ENCODE results near the gene S100A5.
A peak's percentile ranks its signal among the peaks of the same experiment; 100 is the strongest.
"Not testable (repeated sequence)": the region's sequence is repeated elsewhere in the genome, so short reads cannot be mapped to it uniquely, and the experiment has no call there.

The S100A5 gene

DNA sequence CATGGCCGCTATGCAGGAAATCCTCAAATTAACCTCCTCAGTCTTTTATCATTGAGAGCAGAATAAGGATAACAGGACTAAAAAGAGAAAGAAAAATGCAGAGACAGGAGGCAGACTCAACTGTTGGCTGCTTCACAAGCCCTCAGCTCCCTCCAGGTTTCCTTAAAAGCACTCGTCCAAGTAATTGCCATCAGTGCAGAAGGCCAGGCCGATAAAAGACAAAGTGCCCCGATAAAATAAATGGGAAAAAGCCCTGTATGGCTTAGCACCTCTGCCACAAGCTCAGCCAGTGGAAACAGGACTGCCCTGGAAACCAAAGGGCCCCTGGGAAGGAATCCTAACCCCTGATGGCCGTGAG, 13.1 kb downstream of the S100A5 start:
- no peak overlapping the region for H3K4me3 ChIP-seq (ENCODE audit: severe bottlenecking)
- H3K27ac ChIP-seq (ENCODE audit: poor library complexity, severe bottlenecking): peak overlapping the region; percentile 100
- ATAC-seq (ENCODE audit: low read depth): no peak
- no peaks in the 10 kb centered on the region for H3K9me3 ChIP-seq (ENCODE audit: severe bottlenecking)
- TF ChIP-seq, protein P1, sequence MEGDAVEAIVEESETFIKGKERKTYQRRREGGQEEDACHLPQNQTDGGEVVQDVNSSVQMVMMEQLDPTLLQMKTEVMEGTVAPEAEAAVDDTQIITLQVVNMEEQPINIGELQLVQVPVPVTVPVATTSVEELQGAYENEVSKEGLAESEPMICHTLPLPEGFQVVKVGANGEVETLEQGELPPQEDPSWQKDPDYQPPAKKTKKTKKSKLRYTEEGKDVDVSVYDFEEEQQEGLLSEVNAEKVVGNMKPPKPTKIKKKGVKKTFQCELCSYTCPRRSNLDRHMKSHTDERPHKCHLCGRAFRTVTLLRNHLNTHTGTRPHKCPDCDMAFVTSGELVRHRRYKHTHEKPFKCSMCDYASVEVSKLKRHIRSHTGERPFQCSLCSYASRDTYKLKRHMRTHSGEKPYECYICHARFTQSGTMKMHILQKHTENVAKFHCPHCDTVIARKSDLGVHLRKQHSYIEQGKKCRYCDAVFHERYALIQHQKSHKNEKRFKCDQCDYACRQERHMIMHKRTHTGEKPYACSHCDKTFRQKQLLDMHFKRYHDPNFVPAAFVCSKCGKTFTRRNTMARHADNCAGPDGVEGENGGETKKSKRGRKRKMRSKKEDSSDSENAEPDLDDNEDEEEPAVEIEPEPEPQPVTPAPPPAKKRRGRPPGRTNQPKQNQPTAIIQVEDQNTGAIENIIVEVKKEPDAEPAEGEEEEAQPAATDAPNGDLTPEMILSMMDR (IDR thresholded peaks at IDR 0.05; ENCODE audit: poor library complexity, severe bottlenecking): no peak
- no peak for DNase-seq (ENCODE audit: low spot score)
- H3K4me1 ChIP-seq (ENCODE audit: insufficient read depth, poor library complexity, severe bottlenecking): peaks cover 40% of the 10 kb centered on the region
- no peaks in the 10 kb centered on the region for H3K27me3 ChIP-seq (ENCODE audit: insufficient read depth, poor library complexity, severe bottlenecking)
- H3K36me3 ChIP-seq (ENCODE audit: low read depth): no peaks in the 10 kb centered on the region

DNA sequence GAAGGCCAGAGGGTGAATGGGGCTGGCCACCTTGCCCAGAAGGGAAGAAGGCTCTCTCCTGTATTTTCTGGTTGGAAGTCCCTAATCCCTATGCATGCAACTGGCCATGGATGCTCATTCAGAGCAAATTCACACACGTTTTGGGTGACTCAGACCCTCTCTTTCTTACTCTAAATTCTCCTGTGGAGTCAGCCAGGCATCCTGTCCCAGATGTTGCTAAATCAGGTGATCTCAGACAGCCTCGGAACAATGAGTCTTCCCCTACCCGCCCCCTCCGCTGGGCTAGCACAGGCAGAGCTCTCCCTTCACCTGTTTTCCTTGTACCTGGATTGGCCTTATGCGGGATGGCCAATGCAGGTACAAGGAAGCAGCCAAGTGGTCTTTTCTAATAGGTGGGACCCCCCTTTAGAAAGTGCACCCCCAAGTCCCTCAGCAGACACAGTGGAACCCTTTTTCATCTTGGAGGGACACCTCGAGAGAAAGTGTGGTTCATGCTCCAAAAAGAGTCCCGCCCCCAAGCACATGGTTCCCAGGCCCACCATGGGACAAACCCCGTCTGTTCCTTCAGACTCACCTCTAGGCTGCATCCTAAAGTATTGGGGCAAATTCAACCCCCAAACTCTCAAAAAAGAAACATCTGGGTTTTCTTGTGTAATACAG, 13.6 kb downstream of the S100A5 start:
- Histone ChIP-seq H3K4me3 (ENCODE audit: severe bottlenecking) (no peak overlapping the region), H3K36me3 (ENCODE audit: low read depth) (no peaks in the 10 kb centered on the region), H3K27ac (ENCODE audit: poor library complexity, severe bottlenecking) (peak overlapping the region; percentile 100), H3K4me1 (ENCODE audit: insufficient read depth, poor library complexity, severe bottlenecking) (peaks cover 35% of the 10 kb centered on the region), H3K27me3 (ENCODE audit: insufficient read depth, poor library complexity, severe bottlenecking) (no peaks in the 10 kb centered on the region), H3K9me3 (ENCODE audit: severe bottlenecking) (no peaks in the 10 kb centered on the region)
- DNase-seq (ENCODE audit: low spot score): peak; percentile 90
- TF ChIP-seq, protein P1 (IDR thresholded peaks at IDR 0.05; ENCODE audit: poor library complexity, severe bottlenecking): no peak
- peak; percentile 88 for ATAC-seq (ENCODE audit: low read depth)

DNA sequence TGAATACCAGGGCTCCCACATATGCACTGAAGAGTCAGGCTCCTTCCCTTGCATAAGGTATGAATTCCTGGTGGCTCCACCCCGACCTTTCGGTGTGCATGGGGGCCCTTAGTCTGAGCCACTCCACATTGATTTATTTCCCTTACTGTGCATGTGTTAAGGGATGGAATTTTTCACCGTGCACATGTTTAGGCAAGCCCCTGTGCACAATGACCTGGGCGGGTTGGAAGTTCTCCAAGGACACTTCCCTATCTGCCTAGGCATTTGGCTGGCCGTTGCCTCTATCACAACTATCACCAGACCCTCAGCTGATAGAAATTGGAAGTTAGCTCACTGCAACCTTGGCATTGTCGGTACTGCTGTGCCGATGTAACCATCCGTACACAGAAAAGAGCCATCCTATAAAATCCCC, 14.6 kb downstream of the S100A5 start:
- ATAC-seq (ENCODE audit: low read depth) (peak; percentile 83), DNase-seq (ENCODE audit: low spot score) (peak; percentile 91)
- TF ChIP-seq, protein P1 (IDR thresholded peaks at IDR 0.05; ENCODE audit: poor library complexity, severe bottlenecking): no peak

DNA sequence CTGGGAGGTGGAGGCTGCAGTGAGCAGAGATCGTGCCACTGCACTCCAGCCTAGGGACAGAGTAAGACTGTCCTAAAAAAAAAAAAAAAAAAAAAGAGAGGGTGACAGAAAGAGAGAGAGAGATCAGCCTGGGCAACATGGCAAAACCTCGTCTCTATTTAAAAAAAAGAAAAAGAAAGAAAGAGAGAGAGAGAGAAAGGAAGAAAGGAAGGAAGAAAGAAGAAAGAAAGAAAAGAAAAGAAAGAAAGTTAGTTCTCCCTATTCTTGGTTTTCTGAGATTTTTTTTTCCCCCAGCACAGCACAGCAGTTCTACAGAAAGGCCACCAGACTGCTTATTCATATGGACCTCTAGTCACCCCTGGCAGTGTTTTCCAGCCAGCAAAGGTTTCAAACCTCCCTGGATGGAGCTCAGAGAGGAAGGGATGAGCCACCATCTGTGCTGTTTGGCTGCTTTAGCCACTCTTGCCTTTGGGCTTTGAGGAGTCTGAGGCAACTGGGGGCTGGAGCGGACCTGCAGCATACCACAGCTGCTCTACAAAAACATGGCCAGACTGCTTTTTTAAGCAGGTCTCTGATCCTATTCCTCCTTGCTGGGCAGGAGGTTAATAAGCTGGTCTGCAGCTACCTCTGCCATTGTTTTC, 15.5 kb downstream of the S100A5 start:
- Histone ChIP-seq H3K4me3 (ENCODE audit: severe bottlenecking) (no peak overlapping the region), H3K27ac (ENCODE audit: poor library complexity, severe bottlenecking) (peak overlapping the region; percentile 100), H3K4me1 (ENCODE audit: insufficient read depth, poor library complexity, severe bottlenecking) (peaks cover 40% of the 10 kb centered on the region), H3K36me3 (ENCODE audit: low read depth) (no peaks in the 10 kb centered on the region), H3K27me3 (ENCODE audit: insufficient read depth, poor library complexity, severe bottlenecking) (no peaks in the 10 kb centered on the region), H3K9me3 (ENCODE audit: severe bottlenecking) (no peaks in the 10 kb centered on the region)
- TF ChIP-seq, protein P1 (IDR thresholded peaks at IDR 0.05; ENCODE audit: poor library complexity, severe bottlenecking): no peak
- no peak for DNase-seq (ENCODE audit: low spot score)
- no peak for ATAC-seq (ENCODE audit: low read depth)

More for the DNA sequence above, 14.6 kb downstream of the S100A5 start:
- no peaks in the 10 kb centered on the region for H3K36me3 ChIP-seq (ENCODE audit: low read depth)
- no peaks in the 10 kb centered on the region for H3K9me3 ChIP-seq (ENCODE audit: severe bottlenecking)
- no peaks in the 10 kb centered on the region for H3K27me3 ChIP-seq (ENCODE audit: insufficient read depth, poor library complexity, severe bottlenecking)
- peaks cover 35% of the 10 kb centered on the region for H3K4me1 ChIP-seq (ENCODE audit: insufficient read depth, poor library complexity, severe bottlenecking)
- H3K27ac ChIP-seq (ENCODE audit: poor library complexity, severe bottlenecking): peak overlapping the region; percentile 100
- no peak overlapping the region for H3K4me3 ChIP-seq (ENCODE audit: severe bottlenecking)

DNA sequence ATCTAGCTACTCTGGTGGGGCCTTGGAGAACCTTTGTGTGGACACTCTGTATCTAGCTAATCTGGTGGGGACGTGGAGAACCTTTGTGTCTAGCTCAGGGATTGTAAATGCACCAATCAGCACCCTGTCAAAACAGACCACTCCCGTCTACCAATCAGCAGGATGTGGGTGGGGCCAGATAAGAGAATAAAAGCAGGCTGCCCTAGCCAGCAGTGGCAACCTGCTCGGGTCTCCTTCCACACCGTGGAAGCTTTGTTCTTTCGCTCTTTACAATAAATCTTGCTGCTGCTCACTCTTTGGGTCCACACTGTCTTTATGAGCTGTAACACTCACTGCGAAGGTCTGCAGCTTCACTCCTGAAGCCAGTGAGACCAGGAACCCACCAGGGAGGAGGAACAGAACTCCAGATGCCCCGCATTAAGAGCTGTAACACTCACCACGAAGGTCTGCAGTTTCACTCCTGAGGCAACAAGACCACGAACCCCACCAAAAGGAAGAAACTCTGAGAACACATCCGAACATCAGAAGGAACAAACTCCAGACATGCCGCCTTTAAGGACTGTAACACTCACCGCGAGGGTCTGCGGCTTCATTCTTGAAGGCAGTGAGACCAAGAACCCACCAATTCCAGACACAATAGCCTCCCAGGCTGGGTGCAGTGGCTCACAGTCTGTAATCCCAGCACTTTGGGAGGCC, 18.2 kb downstream of the S100A5 start:
- Histone ChIP-seq H3K4me1 (ENCODE audit: insufficient read depth, poor library complexity, severe bottlenecking) (peaks cover 34% of the 10 kb centered on the region), H3K27ac (ENCODE audit: poor library complexity, severe bottlenecking) (peak overlapping the region; percentile 100)
- not testable (repeated sequence) for ATAC-seq (ENCODE audit: low read depth); H3K9me3 ChIP-seq (ENCODE audit: severe bottlenecking); H3K27me3 ChIP-seq (ENCODE audit: insufficient read depth, poor library complexity, severe bottlenecking); DNase-seq (ENCODE audit: low spot score); H3K4me3 ChIP-seq (ENCODE audit: severe bottlenecking); H3K36me3 ChIP-seq (ENCODE audit: low read depth)

DNA sequence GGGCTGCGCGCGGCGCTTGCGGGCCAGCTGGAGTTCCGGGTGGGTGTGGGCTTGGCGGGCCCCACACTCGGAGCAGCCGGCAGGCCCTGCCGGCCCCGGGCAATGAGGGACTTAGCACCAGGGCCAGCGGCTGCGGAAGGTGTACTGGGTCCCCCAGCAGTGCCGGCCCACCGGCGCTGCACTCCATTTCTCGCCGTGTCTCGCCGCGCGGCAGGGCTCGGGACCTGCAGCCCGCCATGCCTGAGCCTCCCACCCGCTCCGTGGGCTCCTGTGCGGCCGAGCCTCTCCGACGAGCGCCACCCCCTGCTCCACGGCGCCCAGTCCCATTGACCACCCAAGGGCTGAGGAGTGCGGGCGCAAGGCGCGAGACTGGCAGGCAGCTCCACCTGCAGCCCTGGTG, 18.9 kb downstream of the S100A5 start:
- H3K36me3 ChIP-seq (ENCODE audit: low read depth); H3K4me3 ChIP-seq (ENCODE audit: severe bottlenecking); H3K9me3 ChIP-seq (ENCODE audit: severe bottlenecking); DNase-seq (ENCODE audit: low spot score); ATAC-seq (ENCODE audit: low read depth); H3K27me3 ChIP-seq (ENCODE audit: insufficient read depth, poor library complexity, severe bottlenecking): not testable (repeated sequence)
- peak overlapping the region; percentile 41 for H3K27ac ChIP-seq (ENCODE audit: poor library complexity, severe bottlenecking)
- peaks cover 27% of the 10 kb centered on the region for H3K4me1 ChIP-seq (ENCODE audit: insufficient read depth, poor library complexity, severe bottlenecking)

All from RWPE2 (cell line).